ENCODE measurements around the gene ASH1L.

- TF ChIP-seq CTCF (IDR thresholded peaks at IDR 0.05; ENCODE audit: low read depth, low read length) (no peak), POLR2A (IDR thresholded peaks at IDR 0.05; ENCODE audit: extremely low read depth, insufficient read length) (no peak), MAX (IDR thresholded peaks at IDR 0.05; ENCODE audit: low read depth, low read length) (no peak)
These were observed 253.1 kb downstream of the ASH1L start for GRCh38 chr1:155309423-155310021.
